GM21619 (cell line): ENCODE data around the gene GRK5.
A peak's percentile ranks its signal among the peaks of the same experiment; 100 is the strongest.

Source experiments
- ATAC-seq: cut with Tn5 transposase; IDR thresholded peaks from one replicate; pipeline ENCODE4 v1.9.1; 2021; ENCODE audit not compliant: unreplicated experiment

GRK5 gene

GRCh38 chr10:119197921-119198320 lies 9.4 kb upstream of the GRK5 start:
- ATAC-seq, result no peak

- ATAC-seq, result no peak
Measured at GRCh38 chr10:119198438-119198837, 8.9 kb upstream of the GRK5 start.

GRCh38 chr10:119199231-119199992 lies 8.0 kb upstream of the GRK5 start:
- ATAC-seq, result peak; percentile 80

GRCh38 chr10:119201233-119201632 lies 6.1 kb upstream of the GRK5 start:
- ATAC-seq, result no peak

- no peak for ATAC-seq
Measured at GRCh38 chr10:119203006-119203405, 4.4 kb upstream of the GRK5 start.

GRCh38 chr10:119205894-119206602 lies 1.3 kb upstream of the GRK5 start:
- ATAC-seq, result peak; percentile 30

GRCh38 chr10:119206603-119207365 lies 587 bp upstream of the GRK5 start:
- peak; percentile 52 for ATAC-seq

- ATAC-seq, result peak; percentile 8
Measured at GRCh38 chr10:119207713-119208552, 562 bp downstream of the GRK5 start.

GRCh38 chr10:119208553-119208940 lies 1.2 kb downstream of the GRK5 start:
- ATAC-seq, result no peak

- no peak for ATAC-seq
Measured at GRCh38 chr10:119209035-119209735, 1.8 kb downstream of the GRK5 start.

GRCh38 chr10:119209736-119210355 lies 2.5 kb downstream of the GRK5 start:
- no peak for ATAC-seq

GRCh38 chr10:119210633-119211032 lies 3.3 kb downstream of the GRK5 start:
- ATAC-seq, result no peak

- ATAC-seq, result no peak
Measured at GRCh38 chr10:119211176-119211575, 3.8 kb downstream of the GRK5 start.

- ATAC-seq, result no peak
Measured at GRCh38 chr10:119211625-119212441, 4.5 kb downstream of the GRK5 start.

- ATAC-seq, result no peak
Measured at GRCh38 chr10:119215371-119215770, 8.0 kb downstream of the GRK5 start.

- ATAC-seq, result no peak
Measured at GRCh38 chr10:119216127-119216526, 8.8 kb downstream of the GRK5 start.

- no peak for ATAC-seq
Measured at GRCh38 chr10:119217401-119217800, 10.0 kb downstream of the GRK5 start.

- ATAC-seq, result no peak
Measured at GRCh38 chr10:119217991-119218490, 10.7 kb downstream of the GRK5 start.

GRCh38 chr10:119219871-119220270 lies 12.5 kb downstream of the GRK5 start:
- ATAC-seq, result no peak
